H1 (cell line): ENCODE results near the gene TMEM198. TPM values are rescaled to one million over a fixed set of nuclear protein-coding genes. Genes with fewer than 3 reads are reported as not detected.

ENCODE experiments used
- CHD2 ChIP-seq: IDR thresholded peaks from 2 replicates; pipeline ENCODE4 v1.6.1; 2012; ENCODE audit warnings: low read length, improper control_type of control experiment
- polyA plus RNA-seq, 7 experiments: library from polyadenylated mRNA; depleted of rRNA in 3 of 7; stranded (reverse) in 5 of 7; unstranded in 2 of 7; fragments of >200 nt in 5 of 7; fragments of 200-250 nt in 2 of 7; gene quantifications; 1 replicate in 5 of 7; 2 replicates in 1 of 7; 4 replicates in 1 of 7; pipeline versions ENCODE4 v1.2.1 to v1.2.3, GENCODE V29; 2011 to 2013; ENCODE audit warnings: missing spikeins in 2 of 7, mixed read lengths in 2 of 7
- total RNA-seq: library from RNA; stranded (reverse); fragmentation: NEBNext Ultra II Directional; extraction: Animal tissue kit (Norgen Biotek cat#: 25700); gene quantifications from 2 replicates; pipeline ENCODE4 v1.2.1, GENCODE V29; 2021

Gene TMEM198
- total and polyA plus RNA-seq, 2 of the 8 experiments (the other 6 are each of a cell fraction or from before 2014, with no cell fraction given): 10.2 to 10.4 TPM

DNA sequence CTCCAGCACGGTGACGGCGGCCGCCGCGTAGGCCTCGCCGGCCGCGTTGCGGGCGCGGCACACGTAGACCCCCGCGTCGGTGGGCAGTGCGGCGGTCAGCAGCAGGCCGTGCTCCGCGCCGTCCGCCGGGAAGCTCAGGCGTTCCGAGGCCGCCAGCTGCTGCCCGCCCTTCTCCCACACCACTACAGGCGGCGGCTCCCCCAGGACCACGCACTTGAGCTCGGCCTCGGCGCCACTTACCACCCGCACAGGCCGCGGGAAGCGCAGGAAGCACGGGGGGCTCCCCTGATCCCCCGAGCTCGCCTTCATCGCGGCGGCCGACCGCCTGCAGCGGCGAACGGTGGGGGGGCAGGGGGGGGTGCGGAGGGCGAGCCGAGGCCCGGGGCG is 27.1 kb downstream of the TMEM198 start (continued):
- no peak for TF ChIP-seq CHD2
